HG02763 (cell line): Measurements from ENCODE around the gene CRTAC1.

Experiments
- ATAC-seq: cut with Tn5 transposase; IDR thresholded peaks from one replicate; pipeline ENCODE4 v1.9.1; 2021; ENCODE audit warnings: mild to moderate bottlenecking, moderate library complexity; ENCODE audit not compliant: unreplicated experiment

Gene CRTAC1, protein sequence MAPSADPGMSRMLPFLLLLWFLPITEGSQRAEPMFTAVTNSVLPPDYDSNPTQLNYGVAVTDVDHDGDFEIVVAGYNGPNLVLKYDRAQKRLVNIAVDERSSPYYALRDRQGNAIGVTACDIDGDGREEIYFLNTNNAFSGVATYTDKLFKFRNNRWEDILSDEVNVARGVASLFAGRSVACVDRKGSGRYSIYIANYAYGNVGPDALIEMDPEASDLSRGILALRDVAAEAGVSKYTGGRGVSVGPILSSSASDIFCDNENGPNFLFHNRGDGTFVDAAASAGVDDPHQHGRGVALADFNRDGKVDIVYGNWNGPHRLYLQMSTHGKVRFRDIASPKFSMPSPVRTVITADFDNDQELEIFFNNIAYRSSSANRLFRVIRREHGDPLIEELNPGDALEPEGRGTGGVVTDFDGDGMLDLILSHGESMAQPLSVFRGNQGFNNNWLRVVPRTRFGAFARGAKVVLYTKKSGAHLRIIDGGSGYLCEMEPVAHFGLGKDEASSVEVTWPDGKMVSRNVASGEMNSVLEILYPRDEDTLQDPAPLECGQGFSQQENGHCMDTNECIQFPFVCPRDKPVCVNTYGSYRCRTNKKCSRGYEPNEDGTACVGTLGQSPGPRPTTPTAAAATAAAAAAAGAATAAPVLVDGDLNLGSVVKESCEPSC

DNA sequence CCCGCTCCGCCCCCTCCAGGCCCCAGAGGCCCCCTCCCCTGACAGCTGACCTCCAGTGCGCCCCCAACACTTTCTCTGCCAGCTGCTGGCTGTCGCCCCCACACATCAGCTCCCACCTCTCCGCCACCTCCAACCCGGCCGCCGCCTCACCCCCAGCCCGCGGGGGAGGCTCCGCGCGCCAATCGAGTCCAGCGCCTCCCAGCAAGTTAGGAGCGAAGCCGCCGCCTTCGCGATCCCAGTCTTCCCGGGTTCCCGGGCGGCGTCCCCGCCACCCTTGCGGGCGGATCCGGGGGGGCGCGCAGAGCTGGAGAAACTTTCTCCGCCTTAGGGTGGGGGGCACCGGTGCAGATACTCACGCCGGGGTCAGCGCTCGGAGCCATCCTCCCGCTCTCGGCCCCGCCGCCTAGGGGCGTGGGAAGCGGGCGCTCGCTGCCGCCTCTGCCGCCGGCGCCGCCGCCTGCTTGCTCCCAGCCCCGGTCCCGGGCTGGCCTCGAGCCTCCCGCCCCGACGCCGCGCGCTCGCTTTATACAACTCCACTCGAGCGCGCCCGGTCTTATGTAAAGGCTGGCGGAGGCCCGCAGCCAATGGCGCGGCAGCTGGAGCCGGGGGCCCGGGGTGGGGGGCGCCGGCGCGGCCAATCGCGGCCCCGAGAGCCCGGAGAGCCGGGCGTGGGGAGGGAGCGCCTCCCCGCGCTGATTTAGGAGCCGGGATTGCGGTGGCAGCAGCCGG lies at the start of gene CRTAC1:
CRTAC1 (minus strand) TSS at position 529 of the 729 bp plus-strand sequence; CDS start at position 380, 149 bp downstream.
- no peak for ATAC-seq

DNA sequence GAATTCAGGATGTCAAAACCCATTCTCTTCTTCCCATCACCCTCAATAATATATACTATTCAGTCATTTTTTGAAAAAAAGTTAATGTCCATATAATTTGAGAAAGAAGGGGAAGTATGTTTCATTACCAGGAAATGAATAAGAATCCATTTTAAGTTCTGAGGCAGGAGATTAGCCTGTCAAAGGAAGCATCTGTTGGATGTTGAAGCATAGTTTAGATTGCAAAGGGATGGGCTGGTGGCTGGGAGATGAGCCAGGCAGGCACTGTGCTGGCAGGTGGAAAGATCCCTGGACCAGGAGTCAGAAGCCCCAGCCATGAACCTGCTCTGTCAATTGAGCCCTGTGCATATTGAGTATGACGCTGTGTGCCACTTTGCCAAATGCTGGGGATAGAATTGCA lies 48.4 kb upstream of the CRTAC1 start:
- ATAC-seq, result no peak

DNA sequence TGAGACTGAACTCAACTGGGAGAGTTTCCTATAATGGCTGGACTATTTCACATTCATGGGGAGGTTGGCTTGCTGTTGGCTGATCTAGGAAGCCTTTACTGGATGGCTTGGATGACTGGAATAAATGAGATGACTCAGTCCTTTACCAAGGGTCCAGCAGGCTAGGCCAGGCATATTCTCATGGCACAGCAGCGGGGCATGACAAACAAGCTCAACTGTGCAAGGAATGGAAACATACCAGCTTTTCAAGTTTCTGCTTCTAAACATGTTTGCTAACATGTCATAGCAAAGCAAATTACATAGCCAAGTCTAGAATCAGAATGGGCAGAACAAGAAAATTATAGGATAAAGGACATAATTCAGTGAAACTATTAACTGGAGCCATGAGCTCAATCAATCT lies 46.8 kb upstream of the CRTAC1 start:
- ATAC-seq, result no peak

DNA sequence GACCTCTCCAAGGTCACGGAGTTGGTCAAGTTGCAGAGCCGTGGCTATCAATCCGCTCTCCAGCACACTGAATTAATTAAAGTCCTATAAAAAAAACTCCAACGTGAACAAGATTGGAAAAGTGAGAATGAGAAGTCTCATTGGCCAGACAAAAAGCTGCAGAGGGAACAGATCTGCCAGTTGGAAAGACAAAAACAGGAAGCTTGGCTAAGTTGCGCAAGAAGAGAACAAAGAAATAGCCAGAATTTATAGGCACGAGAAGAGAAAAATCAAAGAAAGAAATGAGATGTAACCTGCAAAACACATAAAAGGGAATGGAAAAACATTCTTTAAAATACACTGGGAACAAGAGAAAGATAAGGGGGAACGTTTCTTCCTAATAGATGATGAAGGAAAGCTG lies 45.7 kb upstream of the CRTAC1 start:
- ATAC-seq, result no peak

DNA sequence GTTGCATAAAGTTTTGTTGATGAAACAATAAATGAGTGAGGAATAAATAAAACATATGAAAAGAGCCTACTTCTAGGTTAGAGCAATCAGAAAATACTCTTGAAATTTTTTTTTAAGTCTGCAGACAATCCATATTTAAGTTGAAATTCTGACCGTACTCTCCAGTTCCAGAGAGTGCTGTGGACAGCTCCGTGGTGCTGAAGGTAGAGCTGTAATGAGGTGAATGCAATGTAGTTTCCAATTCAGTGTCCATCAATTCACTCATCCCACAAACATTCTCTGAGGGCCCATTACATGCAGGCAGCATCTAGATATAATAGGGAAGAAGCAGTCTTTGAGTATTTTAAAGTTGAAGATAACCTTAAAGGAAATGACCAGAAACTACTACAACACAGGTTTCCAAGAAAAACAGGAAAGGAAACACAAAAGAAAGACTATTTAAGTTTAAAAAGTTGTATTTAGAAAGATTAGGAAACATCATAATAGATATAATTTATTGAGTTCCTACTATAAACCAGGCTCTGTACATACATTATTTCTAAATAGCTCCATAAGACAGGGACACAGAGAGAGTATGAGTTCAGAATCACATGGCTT lies 44.0 kb upstream of the CRTAC1 start:
- no peak for ATAC-seq

DNA sequence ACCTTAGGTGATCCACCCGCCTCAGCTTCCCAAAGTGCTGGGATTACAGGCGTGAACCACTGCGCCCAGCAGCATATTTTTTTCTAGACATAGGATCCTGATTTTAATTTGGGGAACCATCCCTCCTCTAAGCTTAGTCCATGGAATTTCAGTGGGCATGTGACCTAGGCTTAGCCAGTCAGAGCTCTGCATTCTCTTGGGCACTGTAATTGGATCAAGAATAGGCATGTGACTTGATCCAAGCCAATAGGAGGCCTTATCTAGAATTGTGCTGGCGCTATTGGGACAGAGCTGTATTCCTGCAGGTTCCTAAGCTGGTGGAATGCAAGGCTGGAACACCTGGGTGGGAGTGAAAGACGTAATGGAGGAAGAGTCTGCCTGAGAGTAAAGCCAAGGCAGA lies 36.7 kb upstream of the CRTAC1 start:
- ATAC-seq, result no peak

DNA sequence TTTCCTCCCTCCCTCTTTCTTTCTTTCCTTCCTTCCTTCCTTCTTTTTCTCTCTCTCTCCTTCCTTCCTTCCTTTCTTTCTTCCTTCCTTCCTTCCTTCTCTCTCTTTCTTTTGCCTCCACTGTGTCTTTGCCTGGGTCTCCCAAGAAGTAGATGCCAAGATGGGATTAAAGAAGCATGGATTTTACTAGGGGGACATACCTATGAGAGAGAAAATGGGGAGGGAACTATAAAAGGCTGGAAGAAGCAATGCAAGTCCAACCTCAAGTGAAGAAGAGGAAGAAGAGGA lies 33.3 kb upstream of the CRTAC1 start:
- no peak for ATAC-seq

DNA sequence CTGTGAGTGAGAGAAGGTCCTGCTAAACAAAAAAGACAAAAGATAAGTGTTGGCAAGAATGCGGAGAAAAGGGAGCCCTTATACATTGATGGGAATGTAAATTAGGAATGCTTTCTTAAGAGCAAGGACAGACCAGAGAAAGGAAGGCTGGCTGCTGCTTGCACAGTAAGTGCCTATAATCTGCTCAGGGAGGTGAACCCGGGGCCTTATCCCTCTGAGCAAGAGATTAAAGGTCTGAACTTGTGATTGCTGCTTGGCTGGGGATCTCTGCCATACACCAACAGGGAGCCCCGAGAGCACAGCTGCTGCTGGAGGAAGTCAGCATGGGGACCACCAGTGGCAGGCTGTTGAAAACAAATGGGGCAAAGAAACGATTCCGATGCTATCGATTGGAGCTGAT lies 32.0 kb upstream of the CRTAC1 start:
- no peak for ATAC-seq

DNA sequence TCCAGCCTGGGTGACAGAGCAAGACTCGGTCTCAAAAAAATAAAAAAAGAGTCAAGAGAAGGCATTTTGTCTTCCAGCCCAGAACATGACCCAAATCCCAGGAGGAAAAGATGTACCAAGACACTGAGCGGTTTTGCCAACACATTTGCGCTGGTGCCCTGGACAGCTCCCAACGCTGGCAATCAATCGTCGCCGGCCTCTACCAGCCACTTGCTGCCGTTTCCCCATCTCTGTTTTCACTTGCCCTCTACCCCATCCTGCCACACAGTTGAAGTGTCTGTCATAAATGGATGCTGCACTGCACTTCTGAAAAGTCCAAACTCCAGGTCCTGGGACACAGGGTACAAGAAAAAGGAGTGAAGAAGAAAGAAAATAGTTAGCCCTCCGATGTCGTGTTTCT lies 29.7 kb upstream of the CRTAC1 start:
- no peak for ATAC-seq

DNA sequence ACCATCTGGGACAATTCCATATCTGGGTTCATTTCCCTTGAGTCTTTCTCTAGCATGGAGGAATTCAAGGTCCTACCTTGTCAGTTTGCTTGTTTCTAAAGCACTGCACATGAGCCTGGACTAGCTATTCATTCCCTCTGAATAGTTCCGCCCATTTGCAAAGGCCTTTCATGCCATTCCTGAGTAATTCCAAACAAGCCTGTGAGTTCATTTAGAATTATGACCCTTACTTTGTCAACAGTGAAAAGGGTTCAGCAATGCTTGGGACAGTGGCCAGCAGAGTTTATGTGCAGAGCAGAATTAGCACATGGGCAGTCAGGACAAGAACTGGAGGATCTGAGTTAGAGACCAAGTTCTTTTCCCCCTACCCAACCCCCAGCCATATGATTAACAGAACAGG lies 27.9 kb upstream of the CRTAC1 start:
- no peak for ATAC-seq

DNA sequence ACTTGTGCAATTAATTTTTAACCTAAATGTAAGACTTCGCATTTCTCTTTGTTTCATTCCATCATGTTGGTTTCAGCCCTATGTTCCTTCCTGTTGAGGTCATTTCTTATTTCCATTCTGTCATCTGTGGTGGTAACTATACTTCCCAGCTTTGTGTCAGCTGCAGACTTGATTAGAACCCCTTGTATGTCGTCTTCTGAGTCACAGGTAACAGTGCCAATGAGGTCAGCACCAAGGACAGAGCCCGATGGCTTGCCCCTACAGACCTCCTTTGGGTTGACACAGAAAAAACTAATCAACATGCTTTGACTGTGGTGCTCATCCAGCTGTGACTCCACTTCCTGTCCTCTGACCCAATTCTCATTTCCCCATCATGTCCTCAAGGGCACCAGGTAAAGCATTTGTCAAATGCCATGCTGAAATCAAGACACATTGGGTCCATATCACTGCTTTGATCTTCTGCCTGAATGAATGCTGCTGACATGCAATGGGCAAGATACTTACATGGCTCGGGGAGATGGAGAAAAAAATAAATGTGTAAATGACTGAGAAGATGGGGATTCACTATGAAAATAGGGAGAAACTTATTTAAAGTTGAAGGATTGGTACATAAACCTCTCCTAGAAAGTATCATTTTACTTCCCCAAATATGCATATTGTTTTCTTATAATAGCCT lies 25.6 kb upstream of the CRTAC1 start:
- no peak for ATAC-seq

DNA sequence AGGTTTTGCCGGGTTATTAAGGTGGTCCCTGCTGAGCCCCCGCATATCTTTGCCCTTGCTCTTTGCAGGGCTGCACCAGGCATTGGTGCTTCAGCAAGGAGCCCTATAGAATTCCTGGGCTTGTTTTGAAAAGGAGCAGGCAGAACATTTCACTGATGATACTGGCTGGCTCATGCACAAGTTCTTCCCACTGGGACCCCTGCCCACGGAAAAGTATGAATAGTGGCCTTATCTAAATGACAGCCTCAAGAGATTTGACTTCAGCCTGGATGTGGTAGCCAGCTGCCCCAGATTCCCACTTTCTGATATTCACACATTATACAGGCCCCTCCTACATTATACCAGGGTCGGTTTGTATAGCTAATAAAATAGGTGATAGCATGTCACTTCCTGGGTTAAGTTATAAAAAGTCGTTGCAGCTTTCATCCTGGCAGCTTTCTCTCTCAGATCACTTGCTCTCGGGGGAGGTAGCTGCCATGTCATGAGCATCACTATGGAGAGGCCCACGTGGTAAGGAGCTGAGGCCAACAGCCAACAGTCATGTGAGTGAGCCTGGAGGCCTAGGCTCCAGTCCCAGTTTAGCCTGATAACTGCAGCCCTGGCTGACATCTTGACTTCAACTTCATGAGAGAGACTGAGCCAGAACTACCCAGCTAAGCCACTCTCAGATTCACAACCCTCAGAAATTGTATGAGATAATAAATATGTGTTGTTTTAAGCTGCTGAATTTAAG lies 16.8 kb upstream of the CRTAC1 start:
- no peak for ATAC-seq

DNA sequence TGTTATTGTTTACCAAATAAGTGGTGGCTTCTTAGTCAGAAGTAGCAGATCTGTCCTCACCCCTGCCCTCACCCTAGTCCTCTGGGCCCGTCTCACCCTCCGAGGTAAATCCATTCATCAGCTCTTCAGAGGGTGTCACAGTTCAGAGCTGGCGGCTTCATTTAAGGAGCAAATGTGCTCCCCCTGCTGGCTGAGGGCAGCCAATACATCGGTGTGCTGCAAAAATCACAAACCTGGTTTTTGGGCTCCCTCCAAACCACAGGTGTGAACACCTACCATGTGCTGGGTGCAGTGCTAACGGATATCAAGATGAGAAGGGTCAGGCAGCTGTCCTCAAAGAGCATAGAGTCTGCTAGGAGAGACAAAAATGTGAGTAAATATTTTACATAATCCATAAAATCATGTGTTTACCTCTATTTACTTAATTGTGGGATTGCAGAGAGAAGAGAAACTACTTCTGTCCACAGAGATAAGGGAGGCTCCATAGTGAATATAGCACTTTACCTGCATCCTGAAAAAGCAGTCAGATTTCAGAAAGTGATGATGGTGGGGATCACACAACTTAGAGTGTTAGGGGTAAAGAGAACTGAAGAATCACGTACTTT lies 15.5 kb upstream of the CRTAC1 start:
- ATAC-seq, result no peak

DNA sequence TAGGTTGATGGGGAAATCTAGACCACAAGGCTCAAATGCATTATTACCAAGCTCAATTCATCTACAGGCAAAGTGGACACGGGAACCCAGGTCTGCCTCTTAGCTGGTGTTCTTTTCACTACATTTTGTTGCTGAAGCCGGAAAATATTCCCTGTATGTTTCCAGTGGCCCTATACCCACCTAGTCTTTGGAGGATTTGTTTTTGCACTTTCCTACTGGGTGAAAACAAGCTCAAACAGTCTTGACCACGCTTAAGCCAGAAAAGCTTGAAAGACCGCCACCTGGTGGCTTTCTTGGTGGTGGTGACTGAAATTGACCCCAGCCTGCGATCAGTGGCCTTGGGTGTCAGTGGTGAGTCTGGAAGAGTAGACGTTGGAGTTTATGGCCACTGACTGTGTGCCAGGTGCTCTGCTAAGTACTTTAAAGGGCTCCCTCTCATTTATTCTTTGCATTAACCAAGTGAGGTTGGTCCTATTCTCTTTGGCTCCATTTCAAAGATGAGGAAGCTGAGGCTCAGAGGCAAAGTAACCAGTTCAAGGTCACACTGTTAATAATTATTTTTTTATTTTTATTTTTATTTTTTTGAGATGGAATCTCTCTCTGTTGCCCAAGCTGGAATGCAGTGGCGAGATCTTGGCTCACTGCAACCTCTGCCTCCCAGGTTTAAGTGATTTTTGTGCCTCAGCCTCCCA lies 11.1 kb upstream of the CRTAC1 start:
- no peak for ATAC-seq

DNA sequence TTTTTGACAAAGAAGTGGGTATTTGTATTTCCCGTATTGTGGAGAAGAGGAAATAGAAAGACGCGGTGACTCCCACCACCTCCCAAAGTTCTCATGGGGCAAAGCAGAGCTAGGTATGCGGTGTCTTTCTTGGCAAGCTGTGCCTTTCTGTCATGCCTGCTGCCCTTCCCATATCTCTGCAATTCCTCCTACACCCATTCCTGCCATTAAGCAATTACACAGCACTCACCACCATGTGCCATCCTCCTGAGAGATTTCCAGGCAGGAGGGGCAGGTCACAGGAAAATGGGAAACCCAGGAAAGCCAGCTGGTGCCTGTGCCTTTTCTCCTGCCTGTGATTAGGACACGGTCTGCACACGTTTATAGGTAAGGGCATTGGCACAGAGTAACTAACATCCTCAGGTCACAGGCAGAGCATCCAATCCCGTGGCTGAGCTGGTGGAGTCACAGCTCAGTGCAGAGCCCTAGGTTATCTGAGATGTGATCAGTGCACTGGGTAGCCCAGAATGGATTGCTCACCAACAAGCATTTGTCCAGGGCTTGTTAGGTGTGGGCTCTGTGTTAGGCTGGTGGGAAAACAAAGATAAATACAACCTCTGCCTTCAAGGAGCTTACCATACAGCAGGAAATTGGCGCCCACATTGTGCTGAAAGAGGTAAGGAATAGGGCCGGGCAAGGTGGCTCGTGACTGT lies 9.4 kb upstream of the CRTAC1 start:
- no peak for ATAC-seq

DNA sequence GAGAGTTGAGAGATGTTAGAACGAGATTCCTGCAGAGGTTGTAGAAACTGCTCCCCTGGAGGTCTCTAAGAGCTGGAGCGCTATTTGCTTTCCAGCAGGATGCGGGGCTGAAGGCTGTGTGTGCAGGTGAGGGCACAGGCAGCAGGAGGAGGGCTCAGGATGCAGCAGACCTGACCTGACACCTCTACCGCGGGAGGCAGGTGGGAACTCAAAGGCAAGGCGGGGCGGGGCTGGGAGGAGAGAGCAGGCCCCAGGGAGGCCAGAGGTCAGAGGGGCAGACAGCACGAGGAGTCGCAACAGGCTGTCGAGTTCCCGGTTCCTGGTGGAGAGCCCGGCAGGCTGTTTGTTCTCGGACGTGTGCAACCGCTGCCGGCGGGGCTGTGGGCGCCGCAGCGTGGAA lies 7.9 kb upstream of the CRTAC1 start:
- no peak for ATAC-seq

DNA sequence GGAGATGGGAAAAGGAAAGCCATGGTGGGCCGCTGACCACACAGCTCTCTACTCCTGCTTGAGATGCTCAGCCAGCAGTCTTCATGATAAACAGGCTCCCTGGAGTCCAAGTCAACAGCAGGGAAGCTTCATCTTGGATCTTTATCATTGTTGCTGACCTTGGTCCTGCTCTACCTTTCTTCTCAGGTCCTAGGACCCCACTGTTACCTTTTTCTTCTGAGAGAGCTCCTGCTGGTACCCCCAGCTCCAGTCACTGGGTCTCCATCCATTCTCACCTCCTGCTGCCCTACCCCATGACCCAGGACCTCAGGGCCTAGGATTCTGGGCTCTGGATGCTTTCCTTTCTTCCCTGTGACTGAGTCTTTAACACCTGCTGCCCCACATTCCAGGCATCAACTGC lies 5.2 kb upstream of the CRTAC1 start:
- no peak for ATAC-seq

DNA sequence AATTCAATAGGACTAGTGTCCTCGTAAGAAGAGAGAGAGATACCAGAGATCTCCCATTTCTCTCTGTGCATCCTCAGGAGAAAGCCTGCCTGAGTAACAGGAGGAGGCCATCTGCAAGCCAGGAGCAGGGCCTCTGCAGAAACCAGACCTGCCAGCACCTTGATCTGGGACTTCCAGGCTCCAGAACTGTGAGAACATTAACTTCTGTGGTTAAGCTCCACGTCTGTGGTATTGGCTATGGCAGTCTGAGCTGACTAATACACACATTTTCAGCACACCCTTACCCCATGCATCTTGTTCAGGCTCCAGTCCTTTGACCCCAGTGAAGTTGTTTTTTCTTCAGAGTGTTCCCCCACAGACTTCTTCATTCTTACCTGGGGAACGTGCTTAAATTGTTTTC lies 3.1 kb upstream of the CRTAC1 start:
- ATAC-seq, result no peak

DNA sequence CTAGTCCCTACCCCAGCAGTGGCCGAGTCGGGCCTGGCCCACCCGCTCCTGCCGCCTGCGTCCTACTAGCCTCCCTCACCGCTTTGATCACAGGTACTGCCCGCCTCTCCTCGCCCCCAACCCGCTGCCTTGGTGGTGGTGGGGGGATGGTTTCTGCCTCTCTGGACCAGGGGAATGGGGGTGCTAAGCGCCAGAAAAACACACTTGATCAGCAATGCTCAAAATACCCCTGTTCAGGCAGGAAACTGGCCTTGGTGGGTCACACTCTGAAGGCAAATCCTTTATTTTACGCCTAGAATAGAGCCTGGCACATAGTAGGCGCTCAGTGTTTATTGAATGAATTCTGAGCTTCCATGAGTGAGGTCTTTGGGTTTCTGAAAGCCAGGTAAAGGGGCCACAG lies 1.0 kb upstream of the CRTAC1 start:
- no peak for ATAC-seq
